ENCODE data around the gene CUTA.

The CUTA gene

DNA sequence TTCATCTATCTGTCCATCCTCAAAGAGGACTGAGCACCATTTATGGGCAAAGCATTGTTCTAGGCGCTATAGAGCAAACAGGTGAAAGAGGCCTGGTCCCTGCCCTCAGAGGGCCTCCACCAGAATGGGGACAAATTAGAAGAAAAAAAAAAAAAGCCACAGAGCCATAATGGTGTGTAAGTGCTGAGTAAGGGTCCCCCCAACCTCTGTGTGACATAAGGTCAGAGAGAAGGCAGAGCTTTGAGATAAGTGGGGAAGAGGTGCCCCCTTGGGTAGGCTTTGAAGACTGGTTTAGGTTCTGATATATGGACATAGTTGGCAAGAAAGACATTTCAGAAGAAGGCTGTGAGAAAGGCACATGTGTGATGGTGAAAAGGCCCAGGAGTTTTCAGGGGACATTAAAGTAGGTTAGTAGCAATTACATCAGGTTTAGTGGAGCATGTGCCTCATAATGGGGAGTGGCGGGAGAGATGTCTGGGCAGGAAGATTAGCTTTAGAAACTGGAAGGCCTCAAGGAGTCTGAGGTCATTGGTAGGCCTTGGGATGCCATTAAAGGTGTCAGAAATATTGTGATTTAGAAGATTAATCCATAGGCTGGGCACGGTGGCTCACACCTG, 21.2 kb upstream of the CUTA start:
- DNase-seq: no peak

- DNase-seq: no peak
These were observed 19.8 kb upstream of the CUTA start for GRCh38 chr6:33437666-33438065.

- DNase-seq: no peak
These were observed 17.1 kb upstream of the CUTA start for GRCh38 chr6:33434961-33435360.

- DNase-seq: no peak
These were observed 15.8 kb upstream of the CUTA start for GRCh38 chr6:33433544-33434191.

- no peak for DNase-seq
These were observed 15.2 kb upstream of the CUTA start for GRCh38 chr6:33433001-33433543.

- DNase-seq: no peak
These were observed 14.6 kb upstream of the CUTA start for GRCh38 chr6:33432546-33432945.

DNA sequence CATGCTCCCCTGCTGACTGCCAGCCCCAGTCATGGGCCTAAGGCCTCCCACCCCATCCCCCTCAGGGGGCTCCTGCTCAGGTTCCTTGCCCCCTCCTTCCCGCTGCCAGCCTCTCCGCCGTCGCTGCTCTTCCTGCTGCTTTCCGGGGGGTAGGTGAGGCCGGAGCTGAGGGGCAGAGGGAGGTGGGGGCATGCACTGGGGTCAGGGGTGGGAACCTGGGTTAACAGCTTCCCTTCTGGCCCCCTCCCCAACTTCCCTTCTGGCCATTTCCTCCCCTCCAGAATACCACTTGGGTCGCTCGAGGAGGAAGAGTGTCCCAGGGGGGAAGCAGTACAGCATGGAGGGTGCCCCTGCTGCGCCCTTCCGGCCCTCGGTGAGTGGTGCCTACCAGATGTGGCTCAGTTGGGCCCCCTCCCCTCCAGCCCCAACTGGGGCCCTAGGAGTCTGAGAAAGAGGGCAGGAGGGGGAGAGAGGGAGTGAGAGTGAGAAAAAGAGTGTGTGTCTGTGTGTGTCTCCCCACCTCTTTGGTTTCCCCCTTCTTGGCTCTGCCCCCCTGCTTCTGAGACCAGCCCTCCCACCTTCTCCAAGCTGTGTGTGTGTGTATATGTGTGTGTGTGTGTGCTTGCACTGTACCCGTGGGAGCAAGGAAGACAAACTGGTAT, 14.1 kb upstream of the CUTA start:
- no peak for DNase-seq

DNA sequence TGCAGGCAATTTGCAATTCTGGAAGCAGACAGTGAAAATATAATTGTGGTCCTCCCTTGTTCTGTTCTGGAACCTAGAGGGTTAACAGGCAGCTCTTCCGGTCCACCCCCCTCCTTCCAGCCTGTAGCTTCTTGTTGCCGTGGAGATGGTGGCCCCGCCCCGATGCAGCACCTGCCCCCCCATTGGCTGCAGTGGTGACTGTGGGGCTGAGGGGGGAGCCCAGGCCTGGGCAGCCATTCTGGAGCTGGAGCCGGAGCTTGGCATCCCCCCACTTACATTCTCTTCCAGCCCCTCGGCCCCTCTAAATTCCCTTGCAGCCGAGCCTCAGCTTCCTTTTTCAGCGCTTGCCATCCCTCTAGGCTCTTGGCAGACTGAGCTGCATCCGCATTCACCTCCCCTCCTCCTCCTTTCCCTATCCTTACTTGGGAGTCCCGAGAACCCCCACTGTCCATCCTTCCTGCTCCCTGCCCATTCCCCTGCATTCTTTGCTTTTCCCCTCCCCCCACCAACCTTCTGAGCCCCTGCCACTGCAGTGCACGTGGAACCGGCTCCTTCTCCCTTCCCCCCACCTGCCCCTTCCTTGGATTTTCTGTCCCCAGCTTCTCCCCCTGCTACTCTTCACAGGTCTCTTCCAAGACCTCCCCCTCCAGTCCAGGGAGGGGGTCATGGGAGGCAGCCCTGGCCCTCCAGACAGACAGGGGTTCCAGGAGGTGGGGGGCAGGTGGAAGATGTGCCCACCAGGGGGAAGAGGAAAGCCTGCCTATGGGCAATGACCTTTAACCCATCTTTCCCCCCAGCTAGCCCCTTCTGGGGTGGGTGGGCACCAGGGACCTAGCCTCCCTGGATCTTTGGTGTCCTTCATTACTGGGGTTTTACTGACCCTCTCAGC, 13.3 kb upstream of the CUTA start:
- peak; percentile 60 to 82 (median 76) for DNase-seq

- DNase-seq: peak in 1 of 5 donors; percentile 54
These were observed 12.4 kb upstream of the CUTA start for GRCh38 chr6:33430334-33430733.

DNA sequence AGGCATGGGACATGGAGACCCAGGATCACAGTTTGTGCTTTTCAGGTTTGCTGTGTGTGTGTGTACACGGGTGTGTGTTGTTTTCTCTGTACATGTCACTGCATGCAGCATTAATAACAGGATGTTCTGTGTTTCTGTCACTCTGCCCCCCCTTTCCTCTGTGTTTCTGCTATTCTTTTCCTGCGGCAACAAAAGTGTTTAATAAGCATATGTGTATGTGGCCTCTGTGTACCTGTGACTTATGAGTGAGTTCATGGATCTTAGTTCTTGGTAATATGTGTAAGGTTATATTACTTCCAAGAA, 11.8 kb upstream of the CUTA start:
- peak in 1 of 5 donors; percentile 52 for DNase-seq

DNA sequence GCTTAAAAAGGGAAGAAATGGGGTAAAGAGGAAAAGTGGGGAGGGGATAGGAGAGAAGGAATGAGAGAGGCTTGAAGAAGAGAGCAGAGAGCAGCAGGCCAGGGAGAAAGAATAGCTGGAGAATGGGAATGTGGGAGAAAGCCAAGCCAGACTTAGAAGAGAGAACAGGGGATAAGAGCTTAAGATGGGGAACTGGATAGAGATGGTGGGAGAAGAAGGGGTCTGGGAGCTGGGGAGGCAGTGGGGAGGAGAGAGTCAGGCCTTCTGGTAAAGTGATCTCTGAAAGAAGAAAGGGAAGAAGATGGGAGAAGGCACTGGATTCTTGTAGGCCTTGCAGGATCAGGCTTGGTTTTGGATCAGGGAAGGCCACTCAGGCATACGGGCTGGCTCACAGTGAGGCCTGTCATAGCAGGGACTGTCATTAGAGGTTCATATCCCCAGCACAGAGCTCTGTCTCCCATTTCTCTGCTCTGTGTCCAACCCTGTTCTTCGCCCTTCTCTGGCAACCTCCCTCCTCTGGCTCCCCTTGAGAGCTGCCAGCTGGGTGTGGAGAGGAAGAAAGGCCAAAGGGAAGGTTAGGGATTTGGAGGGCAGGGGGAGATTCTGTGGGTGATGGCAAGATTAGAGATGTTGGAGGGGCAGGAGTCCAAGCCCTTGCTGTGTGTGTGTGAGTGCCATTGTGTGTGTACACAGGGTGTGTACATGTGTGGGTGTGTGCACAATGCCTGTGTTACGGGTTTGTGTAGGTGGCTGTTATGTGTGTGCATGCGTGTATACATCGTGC, 11.3 kb upstream of the CUTA start:
- no peak for DNase-seq

DNA sequence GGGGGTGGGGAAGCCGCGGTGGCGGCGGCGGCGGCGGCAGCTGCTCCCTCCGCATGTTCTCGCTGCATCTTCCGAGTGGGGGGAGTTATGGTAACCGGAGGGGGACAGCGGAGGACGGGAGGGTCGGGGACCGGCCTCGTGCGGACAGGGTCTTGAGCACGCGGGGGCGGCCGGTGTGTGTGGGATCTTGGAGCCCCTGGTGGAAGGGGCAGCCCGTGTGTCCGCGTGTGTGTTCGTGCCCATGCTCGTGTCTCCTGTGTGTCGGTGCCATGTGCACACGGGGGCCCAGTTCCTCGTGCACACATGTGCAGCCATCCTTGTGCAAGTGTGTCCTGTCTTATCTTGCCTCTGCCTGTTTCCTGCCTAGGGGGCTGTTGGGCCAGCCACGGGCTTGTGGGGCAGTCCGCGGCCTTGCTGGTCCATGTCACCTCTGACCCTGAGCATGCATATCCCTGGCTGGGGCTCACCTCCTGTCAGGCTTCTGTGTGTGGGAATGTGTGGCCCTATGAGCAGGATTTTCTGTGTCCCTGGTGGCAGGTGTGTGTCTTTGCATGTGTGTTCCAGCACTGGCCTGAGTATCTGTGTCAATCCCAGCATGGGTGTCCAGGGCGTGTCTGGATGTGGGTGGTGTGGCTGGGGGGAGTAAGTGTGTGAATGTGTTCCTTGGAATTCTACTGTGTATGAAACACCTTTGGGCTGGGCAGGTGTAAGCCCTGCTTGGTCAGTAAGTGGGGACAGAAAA, 10.5 kb upstream of the CUTA start:
- peak in 1 of 5 donors; percentile 48 for DNase-seq

DNA sequence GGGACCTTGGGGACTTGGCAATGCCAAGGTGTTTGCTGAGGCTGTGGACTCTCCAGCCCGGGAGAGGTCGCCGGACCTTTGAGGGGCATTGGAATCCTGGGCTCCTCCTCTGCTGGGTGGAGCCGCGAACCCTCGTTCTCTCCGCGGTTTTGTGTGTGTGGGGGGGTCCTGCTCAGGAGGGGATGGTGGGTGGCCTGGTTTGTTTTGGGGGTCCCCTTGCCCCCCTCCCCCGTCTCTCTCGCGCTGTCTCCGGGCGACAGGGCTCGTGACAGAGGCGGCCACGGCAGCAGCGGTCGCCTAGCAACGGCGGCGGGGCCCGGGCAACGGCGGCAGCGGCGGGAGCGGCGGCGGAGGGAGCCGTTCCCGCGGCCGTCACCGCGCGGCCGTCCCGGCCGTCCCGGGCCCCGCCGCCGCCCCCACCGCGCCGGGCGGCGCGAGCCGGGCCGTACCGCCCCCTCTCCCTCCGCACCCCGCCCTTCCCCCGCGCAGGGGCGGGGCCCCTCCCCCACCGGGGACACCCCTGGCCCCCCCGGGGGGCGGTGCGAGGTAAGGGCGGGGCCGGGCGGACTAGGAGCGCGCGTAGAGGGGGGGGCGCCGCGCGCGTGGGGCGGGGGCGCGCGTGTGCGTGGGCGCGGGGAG, 9.8 kb upstream of the CUTA start:
- DNase-seq: peak in 3 of 5 donors; percentile 47 to 69 (median 55)

DNA sequence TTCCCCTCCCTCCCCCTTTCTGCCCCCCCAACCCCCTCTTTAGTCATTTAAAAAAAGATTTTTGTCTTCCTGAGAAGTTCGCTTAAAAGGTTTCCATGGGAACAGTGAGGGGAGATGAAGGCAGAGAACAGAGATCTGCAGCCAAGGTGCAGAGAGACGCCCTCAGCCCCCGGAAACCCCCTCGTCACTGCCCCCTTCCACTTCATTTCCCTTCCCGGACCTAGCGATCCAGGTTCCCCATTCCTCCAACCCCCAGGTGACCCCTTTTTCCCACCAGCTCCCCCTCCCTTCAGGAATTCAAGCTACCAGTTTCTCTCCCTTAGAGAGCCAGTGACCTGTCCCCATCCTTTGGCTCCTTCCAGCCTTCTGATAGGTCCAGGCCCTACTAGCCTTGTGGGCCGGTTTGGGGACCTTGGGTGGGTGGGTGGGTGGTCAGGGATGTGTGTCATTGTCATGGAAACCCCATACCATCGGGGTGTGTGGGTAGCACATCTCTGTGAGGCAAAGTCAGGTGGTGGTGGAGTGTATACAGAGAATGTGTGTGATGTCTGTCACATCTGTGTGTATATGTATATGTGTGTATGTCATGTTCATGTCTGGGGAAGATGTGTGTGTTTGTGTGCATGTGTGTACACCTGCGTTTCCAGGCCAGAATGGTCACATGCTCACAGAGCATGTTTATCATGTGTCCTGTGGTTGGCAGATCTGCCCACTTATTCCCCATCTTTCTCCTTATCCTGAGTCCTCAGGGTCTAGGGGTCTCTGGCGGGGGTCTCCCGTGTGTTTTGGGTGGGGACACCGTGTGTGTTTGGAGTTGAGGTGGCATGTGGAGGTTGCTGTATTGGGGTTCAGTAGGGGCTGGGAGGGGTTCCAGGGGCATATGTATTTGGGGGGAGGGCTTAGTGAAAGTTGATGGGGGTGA, 8.9 kb upstream of the CUTA start:
- peak in 3 of 5 donors; percentile 31 to 50 (median 45) for DNase-seq

GRCh38 chr6:33425668-33426577, 8.0 kb upstream of the CUTA start:
- peak; percentile 70 to 85 (median 76) for DNase-seq

- no peak for DNase-seq
These were observed 7.2 kb upstream of the CUTA start for GRCh38 chr6:33424855-33425667.

DNA sequence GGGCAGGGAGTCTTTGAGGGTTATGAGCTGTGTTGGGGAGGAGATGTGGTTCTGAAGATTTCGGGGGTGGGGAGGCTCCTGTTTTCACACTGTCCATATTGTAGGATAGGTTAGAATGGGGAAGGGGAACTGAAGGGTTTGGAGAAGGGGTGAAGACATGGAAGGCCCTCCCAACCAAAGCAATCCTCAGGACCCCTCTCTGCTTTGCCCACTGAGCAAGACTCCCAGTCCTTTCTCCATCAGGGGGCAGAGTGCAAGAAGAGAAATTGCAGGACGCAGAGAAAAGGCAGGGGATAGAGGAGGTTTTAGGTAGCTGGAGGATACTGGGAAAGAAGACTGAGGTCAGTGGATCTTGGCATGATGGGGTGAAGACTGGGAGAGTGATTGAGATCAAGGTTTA, 5.9 kb upstream of the CUTA start:
- no peak for DNase-seq

- DNase-seq: no peak
These were observed 3.4 kb upstream of the CUTA start for GRCh38 chr6:33421344-33421643.

All from T-helper 1 cell (primary cell).